Measurements from ENCODE around the gene PRKCB.
"Not testable (repeated sequence)": the region's sequence is repeated elsewhere in the genome, so short reads cannot be mapped to it uniquely, and the experiment has no call there.

PRKCB gene

DNA sequence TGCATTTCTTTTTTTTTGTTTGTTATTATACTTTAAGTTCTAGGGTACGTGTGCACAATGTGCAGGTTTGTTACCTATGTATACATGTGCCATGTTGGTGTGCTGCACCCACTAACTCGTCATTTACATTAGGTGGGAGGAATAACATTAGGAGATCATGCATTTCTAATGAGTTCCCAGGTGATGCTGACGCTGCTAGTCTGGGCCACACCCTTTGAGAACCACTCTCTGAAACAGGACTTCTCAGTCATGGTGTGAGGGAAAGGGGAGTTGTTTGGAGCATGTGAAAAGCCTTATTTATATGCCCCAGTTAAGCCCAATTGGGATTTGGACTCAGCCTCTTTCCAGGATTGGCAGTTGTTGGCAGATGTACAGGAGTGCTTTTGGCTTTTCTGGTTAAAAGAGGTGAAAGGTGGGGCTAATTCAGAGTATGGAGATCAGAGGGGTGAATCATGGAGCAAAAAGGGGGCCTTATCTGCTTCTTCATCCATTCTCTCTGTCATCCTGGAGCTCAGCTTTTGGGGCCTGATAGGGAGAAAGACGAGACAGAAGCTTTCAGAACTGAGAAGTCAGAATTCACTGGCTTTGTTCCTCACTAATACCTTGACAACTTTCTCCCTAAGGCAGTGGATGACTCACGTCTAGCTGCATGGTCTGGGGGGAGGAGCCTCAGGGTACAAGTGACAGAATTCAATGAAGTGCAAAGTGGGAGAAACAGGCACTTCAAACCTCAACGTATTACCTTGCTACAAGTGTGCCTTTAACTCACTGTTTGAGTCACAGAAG, 240.3 kb downstream of the PRKCB start:
- Mint-ChIP-seq H3K4me3 (peak overlapping the region; percentile 68), H3K4me1 (peaks cover 59% of the 10 kb centered on the region), H3K36me3 (peaks cover 16% of the 10 kb centered on the region), H3K27ac (peak overlapping the region; percentile 97), H3K9me3 (no peaks in the 10 kb centered on the region), H3K27me3 (no peaks in the 10 kb centered on the region)
- ATAC-seq (ENCODE audit: low read depth) (no peak), DNase-seq (ENCODE audit: low spot score in 2 of 2) (no peak)

- Mint-ChIP-seq H3K9me3 (no peaks in the 10 kb centered on the region), H3K27ac (peak overlapping the region; percentile 97), H3K4me3 (no peak overlapping the region), H3K4me1 (peaks cover 51% of the 10 kb centered on the region), H3K36me3 (peaks cover 16% of the 10 kb centered on the region), H3K27me3 (no peaks in the 10 kb centered on the region)
- DNase-seq (ENCODE audit: low spot score in 2 of 2) = no peak
- ATAC-seq (ENCODE audit: low read depth) = no peak
These were observed 241.5 kb downstream of the PRKCB start for GRCh38 chr16:24077292-24077691.

DNA sequence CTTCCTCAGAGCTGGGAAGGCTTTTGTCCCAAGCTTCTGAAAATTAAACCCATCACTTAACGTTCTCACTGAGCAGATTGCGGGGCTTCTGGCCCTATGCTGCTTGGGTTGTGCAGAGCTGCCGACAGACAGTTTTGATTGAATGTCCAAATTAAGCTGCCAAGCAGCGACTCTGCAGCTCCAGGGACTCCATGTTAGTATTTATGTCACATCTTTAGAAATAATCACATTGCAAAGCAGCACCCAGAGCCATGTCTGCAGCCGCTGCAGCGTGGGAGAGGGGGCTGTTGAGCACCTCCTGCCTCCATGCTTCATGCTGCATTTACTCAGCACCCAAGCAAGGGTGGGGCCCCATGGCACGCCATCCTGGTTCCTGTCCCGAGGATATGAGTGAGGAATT, 242.2 kb downstream of the PRKCB start:
- Mint-ChIP-seq H3K27me3 (no peaks in the 10 kb centered on the region), H3K4me3 (no peak overlapping the region), H3K27ac (peak overlapping the region; percentile 97), H3K9me3 (no peaks in the 10 kb centered on the region), H3K4me1 (peaks cover 44% of the 10 kb centered on the region), H3K36me3 (peaks cover 16% of the 10 kb centered on the region)
- ATAC-seq (ENCODE audit: low read depth) (no peak), DNase-seq (ENCODE audit: low spot score in 2 of 2) (no peak)

- Mint-ChIP-seq H3K27me3 (no peaks in the 10 kb centered on the region), H3K4me1 (peaks cover 25% of the 10 kb centered on the region), H3K36me3 (peaks cover 35% of the 10 kb centered on the region), H3K4me3 (no peak overlapping the region), H3K27ac (peak overlapping the region; percentile 46), H3K9me3 (peaks cover 6% of the 10 kb centered on the region)
- DNase-seq (ENCODE audit: low spot score in 2 of 2) = no peak
- no peak for ATAC-seq (ENCODE audit: low read depth)
These were observed 249.9 kb downstream of the PRKCB start for GRCh38 chr16:24085666-24086065.

DNA sequence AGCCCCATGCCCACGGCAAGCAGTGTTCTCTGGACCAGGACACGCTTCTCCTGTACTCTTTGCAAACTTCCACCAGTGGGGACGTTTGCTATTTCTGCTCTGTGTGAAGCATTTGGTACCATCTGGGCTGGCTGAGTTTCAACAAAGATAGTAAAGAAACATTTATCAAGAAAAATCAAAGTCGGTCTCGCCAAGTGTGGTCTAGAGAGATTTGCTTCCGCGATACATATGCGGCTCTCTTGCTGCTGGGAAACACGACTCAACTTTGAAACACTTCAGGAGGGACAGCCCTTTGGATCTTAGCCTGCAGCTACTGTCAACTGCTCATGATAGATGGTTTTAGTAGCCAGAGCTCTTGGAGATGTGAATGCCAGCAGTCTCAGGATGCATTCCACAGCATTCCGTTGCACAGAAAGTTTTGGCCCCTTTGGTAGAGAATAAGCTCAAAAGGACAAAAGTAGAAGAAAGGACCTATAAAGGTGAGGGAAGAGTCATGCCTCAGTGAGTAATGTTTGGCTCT, 252.2 kb downstream of the PRKCB start:
- H3K27ac Mint-ChIP-seq = no peak overlapping the region
- peaks cover 11% of the 10 kb centered on the region for H3K9me3 Mint-ChIP-seq
- no peaks in the 10 kb centered on the region for H3K27me3 Mint-ChIP-seq
- no peak for DNase-seq (ENCODE audit: low spot score in 2 of 2)
- H3K36me3 Mint-ChIP-seq = peaks cover 54% of the 10 kb centered on the region
- no peak for ATAC-seq (ENCODE audit: low read depth)
- no peak overlapping the region for H3K4me3 Mint-ChIP-seq
- H3K4me1 Mint-ChIP-seq = peaks cover 33% of the 10 kb centered on the region

DNA sequence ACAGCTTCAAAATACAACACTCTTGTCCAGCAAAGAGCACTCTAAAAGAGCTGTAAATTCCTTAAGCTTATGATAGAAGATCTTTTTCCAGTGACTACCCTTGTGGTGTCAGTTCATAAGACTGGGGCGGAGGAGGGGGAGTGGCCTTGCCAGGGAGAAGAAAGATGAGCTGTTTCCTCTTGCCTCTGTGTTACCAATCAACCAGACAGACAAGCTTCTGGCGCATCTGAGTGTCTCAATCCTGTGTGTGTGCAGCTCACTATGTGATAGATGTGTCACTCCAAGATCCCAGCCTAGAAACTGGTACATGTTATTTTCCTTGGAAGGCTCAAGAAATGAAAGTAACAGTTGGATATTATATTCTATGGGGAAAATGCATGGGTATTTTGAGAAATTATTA, 253.0 kb downstream of the PRKCB start:
- ATAC-seq (ENCODE audit: low read depth) (no peak), DNase-seq (ENCODE audit: low spot score in 2 of 2) (no peak)
- peaks cover 57% of the 10 kb centered on the region for H3K36me3 Mint-ChIP-seq
- H3K4me3 Mint-ChIP-seq = no peak overlapping the region
- H3K9me3 Mint-ChIP-seq = peaks cover 11% of the 10 kb centered on the region
- H3K27me3 Mint-ChIP-seq = no peaks in the 10 kb centered on the region
- H3K4me1 Mint-ChIP-seq = peaks cover 30% of the 10 kb centered on the region
- H3K27ac Mint-ChIP-seq = peak overlapping the region; percentile 62

DNA sequence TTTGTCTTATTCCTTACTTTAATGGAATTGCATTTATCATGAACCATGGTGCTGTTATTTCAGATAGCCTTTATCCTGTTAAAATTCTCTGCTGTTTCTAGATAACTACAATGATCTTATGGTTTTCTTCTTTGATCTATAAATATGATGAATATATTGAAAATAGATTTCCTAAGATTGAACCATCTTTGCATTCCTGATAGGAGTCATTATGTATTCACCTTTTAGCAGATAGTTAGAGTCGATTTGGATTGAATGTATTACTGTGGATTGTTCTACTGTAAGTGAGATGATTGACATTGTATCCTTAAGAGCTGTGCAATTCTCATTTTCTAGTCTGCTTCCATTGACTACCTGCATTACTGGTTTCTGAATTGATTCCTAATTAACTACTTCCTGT, 255.3 kb downstream of the PRKCB start:
- Mint-ChIP-seq H3K27ac (peak overlapping the region; percentile 85), H3K4me3 (no peak overlapping the region), H3K9me3 (peaks cover 11% of the 10 kb centered on the region), H3K27me3 (no peaks in the 10 kb centered on the region), H3K4me1 (peaks cover 18% of the 10 kb centered on the region), H3K36me3 (peaks cover 69% of the 10 kb centered on the region)
- ATAC-seq (ENCODE audit: low read depth) (no peak), DNase-seq (ENCODE audit: low spot score in 2 of 2) (no peak)

GRCh38 chr16:24093049-24093448, 257.3 kb downstream of the PRKCB start:
- peaks cover 11% of the 10 kb centered on the region for H3K9me3 Mint-ChIP-seq
- peak overlapping the region; percentile 85 for H3K27ac Mint-ChIP-seq
- H3K4me3 Mint-ChIP-seq = no peak overlapping the region
- H3K36me3 Mint-ChIP-seq = peaks cover 70% of the 10 kb centered on the region
- H3K27me3 Mint-ChIP-seq = no peaks in the 10 kb centered on the region
- no peak for DNase-seq (ENCODE audit: low spot score in 2 of 2)
- ATAC-seq (ENCODE audit: low read depth) = no peak
- H3K4me1 Mint-ChIP-seq = peaks cover 23% of the 10 kb centered on the region

- H3K36me3 Mint-ChIP-seq = peaks cover 67% of the 10 kb centered on the region
- DNase-seq (ENCODE audit: low spot score in 2 of 2) (no peak), ATAC-seq (ENCODE audit: low read depth) (no peak)
- H3K27ac Mint-ChIP-seq = peak overlapping the region; percentile 85
- peaks cover 18% of the 10 kb centered on the region for H3K4me1 Mint-ChIP-seq
- no peak overlapping the region for H3K4me3 Mint-ChIP-seq
- peaks cover 10% of the 10 kb centered on the region for H3K9me3 Mint-ChIP-seq
- H3K27me3 Mint-ChIP-seq = no peaks in the 10 kb centered on the region
These were observed 258.9 kb downstream of the PRKCB start for GRCh38 chr16:24094660-24095059.

DNA sequence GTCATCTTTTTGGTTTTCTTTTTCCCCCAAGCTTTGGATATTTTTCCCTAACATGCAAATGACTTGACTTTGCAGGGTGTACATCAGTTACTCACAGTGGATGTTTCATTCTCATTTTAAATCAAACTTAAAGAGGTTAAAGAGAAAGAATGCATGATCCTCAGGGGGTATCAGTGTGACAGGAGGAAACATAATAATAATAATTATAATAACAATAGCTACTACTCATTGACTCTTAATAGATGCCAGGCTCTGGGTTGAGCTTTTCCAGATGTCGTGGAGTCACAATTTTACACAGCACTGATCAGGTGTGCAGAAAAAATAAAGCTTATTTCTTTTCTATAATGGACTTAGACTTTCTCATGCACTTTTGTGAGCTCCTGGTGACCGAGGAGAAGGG, 263.1 kb downstream of the PRKCB start:
- H3K27me3 Mint-ChIP-seq = no peaks in the 10 kb centered on the region
- peaks cover 57% of the 10 kb centered on the region for H3K36me3 Mint-ChIP-seq
- H3K9me3 Mint-ChIP-seq = no peaks in the 10 kb centered on the region
- ATAC-seq (ENCODE audit: low read depth) = no peak
- H3K4me3 Mint-ChIP-seq = no peak overlapping the region
- H3K27ac Mint-ChIP-seq = peak overlapping the region; percentile 19
- no peak for DNase-seq (ENCODE audit: low spot score in 2 of 2)
- H3K4me1 Mint-ChIP-seq = peaks cover 5% of the 10 kb centered on the region

DNA sequence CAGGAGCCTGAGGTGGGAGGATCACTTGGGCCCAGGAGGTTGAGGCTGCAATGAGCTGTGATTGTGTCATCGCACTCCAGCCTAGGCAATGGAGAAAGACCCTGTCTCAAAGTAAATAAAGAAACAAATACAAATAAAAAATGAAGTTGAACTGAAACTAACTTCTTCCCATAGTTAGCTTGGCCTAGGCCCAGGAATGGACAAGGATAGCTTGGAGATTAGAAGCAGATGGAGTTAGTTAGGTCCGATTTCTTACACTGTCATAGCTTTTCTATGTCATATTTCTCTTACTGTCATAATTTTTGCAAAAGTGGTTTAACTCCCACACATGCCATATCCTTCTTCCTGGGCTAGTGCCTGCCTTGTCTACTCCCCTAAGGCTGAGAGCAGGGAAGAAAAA, 265.6 kb downstream of the PRKCB start:
- peaks cover 3% of the 10 kb centered on the region for H3K9me3 Mint-ChIP-seq
- H3K4me3 Mint-ChIP-seq = no peak overlapping the region
- no peak for DNase-seq (ENCODE audit: low spot score in 2 of 2)
- peaks cover 5% of the 10 kb centered on the region for H3K4me1 Mint-ChIP-seq
- H3K36me3 Mint-ChIP-seq = peaks cover 53% of the 10 kb centered on the region
- no peaks in the 10 kb centered on the region for H3K27me3 Mint-ChIP-seq
- peak overlapping the region; percentile 63 for H3K27ac Mint-ChIP-seq
- no peak for ATAC-seq (ENCODE audit: low read depth)

- peaks cover 3% of the 10 kb centered on the region for H3K9me3 Mint-ChIP-seq
- ATAC-seq (ENCODE audit: low read depth) = no peak
- H3K4me1 Mint-ChIP-seq = peaks cover 5% of the 10 kb centered on the region
- peak overlapping the region; percentile 63 for H3K27ac Mint-ChIP-seq
- DNase-seq (ENCODE audit: low spot score in 2 of 2) = no peak
- no peak overlapping the region for H3K4me3 Mint-ChIP-seq
- H3K27me3 Mint-ChIP-seq = no peaks in the 10 kb centered on the region
- H3K36me3 Mint-ChIP-seq = peaks cover 53% of the 10 kb centered on the region
These were observed 266.5 kb downstream of the PRKCB start for GRCh38 chr16:24102209-24102660.

DNA sequence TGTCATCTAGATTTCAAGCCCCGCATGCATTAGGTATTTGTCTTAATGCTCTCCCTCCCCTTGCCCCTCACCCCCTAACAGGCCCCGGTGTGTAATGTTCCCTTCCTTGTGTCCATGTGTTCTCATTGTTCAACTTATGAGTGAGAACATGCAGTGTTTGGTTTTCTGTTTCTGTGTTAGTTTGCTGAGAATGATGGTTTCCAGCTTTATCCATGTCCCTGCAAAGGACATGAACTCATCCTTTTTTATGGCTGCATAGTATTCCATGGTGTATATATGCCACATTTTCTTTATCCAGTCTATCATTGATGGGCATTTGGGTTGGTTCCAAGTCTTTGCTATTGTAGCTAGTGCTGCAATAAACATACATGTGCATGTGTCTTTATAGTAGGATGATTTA, 269.7 kb downstream of the PRKCB start:
- DNase-seq (ENCODE audit: low spot score in 2 of 2); ATAC-seq (ENCODE audit: low read depth); H3K4me3 Mint-ChIP-seq; H3K9me3 Mint-ChIP-seq; H3K27ac Mint-ChIP-seq; H3K27me3 Mint-ChIP-seq; H3K4me1 Mint-ChIP-seq: not testable (repeated sequence)
- H3K36me3 Mint-ChIP-seq = peaks cover 38% of the 10 kb centered on the region

DNA sequence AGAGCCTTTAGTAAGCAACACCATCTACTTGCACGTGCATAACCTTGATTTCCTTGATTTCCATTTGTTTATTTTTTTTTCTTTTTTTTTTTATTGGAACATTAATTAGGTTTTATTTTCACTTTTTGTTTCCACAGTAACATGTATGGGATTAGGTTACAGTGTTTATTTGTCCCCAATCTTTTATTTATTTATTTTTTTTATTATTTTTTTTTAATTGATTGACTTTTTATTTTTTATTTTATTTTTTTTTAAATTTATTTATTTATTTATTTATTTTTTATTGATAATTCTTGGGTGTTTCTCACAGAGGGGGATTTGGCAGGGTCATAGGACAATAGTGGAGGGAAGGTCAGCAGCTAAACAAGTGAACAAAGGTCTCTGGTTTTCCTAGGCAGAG, 272.3 kb downstream of the PRKCB start:
- not testable (repeated sequence) for DNase-seq (ENCODE audit: low spot score in 2 of 2); H3K4me3 Mint-ChIP-seq; H3K27ac Mint-ChIP-seq; ATAC-seq (ENCODE audit: low read depth); H3K9me3 Mint-ChIP-seq; H3K4me1 Mint-ChIP-seq; H3K27me3 Mint-ChIP-seq
- H3K36me3 Mint-ChIP-seq = peaks cover 36% of the 10 kb centered on the region

Measured in memory B cell (primary cell).